NCI-H187 (cell line): ENCODE data around the gene SPACA4.

Source experiments
- DNase-seq, 2 experiments: peaks; one replicate each; lab custom pipeline; 2025; lab: John Stamatoyannopoulos, UW

Gene SPACA4

DNA sequence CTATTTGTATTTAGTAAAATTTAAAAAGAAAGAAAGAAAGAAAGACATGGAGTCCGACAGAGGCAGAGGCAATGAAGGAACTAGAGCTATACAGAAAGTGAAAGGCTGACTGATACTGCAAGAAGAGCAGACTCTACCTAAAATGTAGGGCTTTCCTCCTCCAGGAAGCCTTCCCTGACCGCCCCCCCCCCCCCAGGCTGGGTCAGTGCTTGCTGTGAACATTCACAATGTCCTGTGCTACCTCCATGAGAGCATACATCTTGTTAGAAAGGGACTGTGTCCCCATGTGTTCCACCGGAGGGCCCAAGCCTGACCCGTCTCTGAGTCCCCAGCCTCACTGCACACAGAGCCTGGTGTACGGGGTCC, 45.1 kb downstream of the SPACA4 start:
- DNase-seq = no peak

DNA sequence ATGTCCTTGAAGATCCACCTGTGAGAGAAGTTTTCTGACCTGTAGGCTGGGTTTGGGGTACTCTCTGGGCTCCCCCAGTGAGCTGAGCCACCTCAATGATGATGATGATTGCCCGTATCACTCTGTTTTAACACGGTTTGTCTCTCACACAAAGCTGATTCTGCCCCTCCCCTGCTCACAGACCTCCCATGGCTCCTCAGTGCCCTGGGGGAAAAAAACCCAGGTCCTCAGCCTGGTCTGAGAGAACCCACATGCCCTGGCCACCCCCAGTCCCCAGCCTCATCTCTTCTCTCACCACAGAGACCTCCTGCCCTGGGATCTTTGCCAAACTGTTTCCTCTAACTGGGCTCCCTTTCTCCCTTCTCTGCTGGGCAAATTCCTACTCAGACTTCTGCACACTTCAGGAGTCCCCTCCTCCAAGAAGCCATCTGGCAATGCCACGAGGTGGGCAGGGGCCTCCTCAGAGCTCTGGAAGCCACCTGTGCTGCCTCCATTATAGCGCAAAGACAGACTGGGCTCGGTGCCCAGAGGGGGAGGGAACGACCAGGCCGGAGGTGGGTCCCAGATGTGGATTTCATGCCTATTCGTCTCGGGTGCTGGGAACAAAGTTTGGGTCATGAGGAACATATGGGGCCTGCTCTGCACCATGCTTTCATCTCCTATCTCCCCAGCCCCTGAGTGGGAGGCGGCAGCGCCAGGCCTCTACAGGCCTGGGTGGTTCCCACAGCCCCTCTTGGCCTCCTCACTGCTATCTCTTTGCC, 47.9 kb downstream of the SPACA4 start:
- no peak for DNase-seq

DNA sequence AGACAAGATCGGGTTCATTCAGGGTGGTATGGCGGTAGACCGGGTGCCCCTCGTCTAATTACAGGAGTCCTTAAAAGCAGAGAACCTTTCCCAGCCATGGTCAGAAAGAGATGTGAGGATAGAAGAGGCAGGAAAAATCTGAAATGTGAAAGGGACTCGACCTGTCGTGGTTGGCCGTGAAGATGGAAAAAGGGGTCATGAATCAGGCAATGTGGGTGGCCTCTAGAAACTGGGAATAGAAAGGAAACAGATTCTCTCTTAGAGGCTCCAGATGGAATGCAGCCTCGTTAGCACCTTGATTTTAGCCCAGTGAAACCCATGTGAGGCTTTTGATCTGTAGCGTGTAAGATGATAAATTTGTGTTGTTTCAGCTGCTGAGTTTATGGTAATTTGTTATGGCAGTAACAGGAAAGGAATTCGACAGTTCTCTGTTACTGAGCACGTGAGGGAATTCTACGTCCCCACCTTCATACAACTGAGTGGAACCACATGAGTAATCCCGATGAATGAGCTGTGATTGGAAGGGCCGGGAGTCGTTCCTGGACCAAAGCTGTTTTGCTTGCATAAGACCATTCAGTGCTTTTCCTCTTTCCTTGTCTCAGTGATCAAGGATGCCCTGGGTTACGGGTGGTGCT, 50.4 kb downstream of the SPACA4 start:
- DNase-seq = no peak
